ENCODE data around the gene G6PC1.
"Not testable (repeated sequence)": the region's sequence is repeated elsewhere in the genome, so short reads cannot be mapped to it uniquely, and the experiment has no call there.

The G6PC1 gene

GRCh38 chr17:42918902-42919521 is 18.4 kb downstream of the G6PC1 start:
- Histone ChIP-seq H3K79me2 (ENCODE audit: low read length) (no peaks in the 10 kb centered on the region), H3K9ac (ENCODE audit: low read length) (no peak overlapping the region), H3K9me3 (ENCODE audit: insufficient read depth, low read length) (no peaks in the 10 kb centered on the region), H2AFZ (ENCODE audit: low read depth, low read length) (peak overlapping the region; percentile 94), H3K4me3 (ENCODE audit: low read length) (no peak overlapping the region), H3K4me2 (ENCODE audit: low read length) (no peak overlapping the region), H3K27ac (ENCODE audit: low read length) (no peak overlapping the region), H4K20me1 (ENCODE audit: insufficient read depth, low read length) (no peaks in the 10 kb centered on the region), H3K4me1 (ENCODE audit: low read length) (0 out of 2 replicates have a peak, but pooled peaks cover 4% of the 10 kb centered on the region), H3K27me3 (ENCODE audit: low read depth, low read length) (0 out of 2 replicates have a peak, but pooled peaks cover 4% of the 10 kb centered on the region), H3K36me3 (replicated peaks; ENCODE audit: low read depth, low read length) (no peaks in the 10 kb centered on the region)
- no peak for TF ChIP-seq CTCF (IDR thresholded peaks at IDR 0.05; ENCODE audit: low read depth, low read length)
- TF ChIP-seq EZH2phosphoT487 (IDR thresholded peaks at IDR 0.05; ENCODE audit: low read depth) = no peak

GRCh38 chr17:42919522-42920077 is 19.0 kb downstream of the G6PC1 start:
- not testable (repeated sequence) for H3K79me2 ChIP-seq (ENCODE audit: low read length); H4K20me1 ChIP-seq (ENCODE audit: insufficient read depth, low read length); H3K4me1 ChIP-seq (ENCODE audit: low read length); H3K27me3 ChIP-seq (ENCODE audit: low read depth, low read length); H3K9me3 ChIP-seq (ENCODE audit: insufficient read depth, low read length); H3K9ac ChIP-seq (ENCODE audit: low read length); H3K4me2 ChIP-seq (ENCODE audit: low read length); H3K4me3 ChIP-seq (ENCODE audit: low read length); H3K27ac ChIP-seq (ENCODE audit: low read length); H3K36me3 ChIP-seq (replicated peaks; ENCODE audit: low read depth, low read length); H2AFZ ChIP-seq (ENCODE audit: low read depth, low read length)

- H3K27ac ChIP-seq (ENCODE audit: low read length) = no peak overlapping the region
Measured at GRCh38 chr17:42920106-42920900, 19.7 kb downstream of the G6PC1 start.

GRCh38 chr17:42920922-42921321 is 20.3 kb downstream of the G6PC1 start:
- 0 out of 2 replicates have a peak, but pooled peaks cover 4% of the 10 kb centered on the region for H3K27me3 ChIP-seq (ENCODE audit: low read depth, low read length)
- no peak overlapping the region for H3K27ac ChIP-seq (ENCODE audit: low read length)
- H4K20me1 ChIP-seq (ENCODE audit: insufficient read depth, low read length) = no peaks in the 10 kb centered on the region
- no peak for TF ChIP-seq EZH2phosphoT487 (IDR thresholded peaks at IDR 0.05; ENCODE audit: low read depth)
- TF ChIP-seq CTCF (IDR thresholded peaks at IDR 0.05; ENCODE audit: low read depth, low read length) = no peak
- no peaks in the 10 kb centered on the region for H3K9me3 ChIP-seq (ENCODE audit: insufficient read depth, low read length)
- H3K9ac ChIP-seq (ENCODE audit: low read length) = no peak overlapping the region
- H3K4me2 ChIP-seq (ENCODE audit: low read length) = no peak overlapping the region
- no peak overlapping the region for H3K4me3 ChIP-seq (ENCODE audit: low read length)
- no peaks in the 10 kb centered on the region for H3K36me3 ChIP-seq (replicated peaks; ENCODE audit: low read depth, low read length)
- no peak overlapping the region for H2AFZ ChIP-seq (ENCODE audit: low read depth, low read length)
- no peaks in the 10 kb centered on the region for H3K79me2 ChIP-seq (ENCODE audit: low read length)
- 0 out of 2 replicates have a peak, but pooled peaks cover 4% of the 10 kb centered on the region for H3K4me1 ChIP-seq (ENCODE audit: low read length)

More at GRCh38 chr17:42920106-42920900, 19.7 kb downstream of the G6PC1 start:
- H3K36me3 ChIP-seq (replicated peaks; ENCODE audit: low read depth, low read length) = no peaks in the 10 kb centered on the region
- no peak overlapping the region for H2AFZ ChIP-seq (ENCODE audit: low read depth, low read length)
- H3K9ac ChIP-seq (ENCODE audit: low read length) = no peak overlapping the region
- H4K20me1 ChIP-seq (ENCODE audit: insufficient read depth, low read length) = no peaks in the 10 kb centered on the region
- no peak overlapping the region for H3K4me3 ChIP-seq (ENCODE audit: low read length)
- H3K4me1 ChIP-seq (ENCODE audit: low read length) = 0 out of 2 replicates have a peak, but pooled peaks cover 4% of the 10 kb centered on the region
- no peaks in the 10 kb centered on the region for H3K9me3 ChIP-seq (ENCODE audit: insufficient read depth, low read length)
- TF ChIP-seq EZH2phosphoT487 (IDR thresholded peaks at IDR 0.05; ENCODE audit: low read depth) (no peak), CTCF (IDR thresholded peaks at IDR 0.05; ENCODE audit: low read depth, low read length) (no peak)
- 0 out of 2 replicates have a peak, but pooled peaks cover 4% of the 10 kb centered on the region for H3K27me3 ChIP-seq (ENCODE audit: low read depth, low read length)
- no peak overlapping the region for H3K4me2 ChIP-seq (ENCODE audit: low read length)
- no peaks in the 10 kb centered on the region for H3K79me2 ChIP-seq (ENCODE audit: low read length)

Measured in OCI-LY3 (cell line).